Fibroblast of skin of abdomen (primary cell): ENCODE data around the gene INSL4. TPM values are rescaled to one million over a fixed set of nuclear protein-coding genes. Genes with fewer than 3 reads are reported as not detected.

Experiments used
- DNase-seq: peaks from one replicate; pipeline ENCODE4 v3.0.0-alpha.2; 2013
- polyA plus RNA-seq, 2 experiments: library from polyadenylated mRNA; unstranded; fragments of 120-200 nt; gene quantifications; one replicate each; pipeline ENCODE4 v1.2.1, GENCODE V29; 2013; ENCODE audit not compliant: insufficient read length in 2 of 2

Gene INSL4
- not detected for polyA plus RNA-seq (2013, experiment 1 of 2; ENCODE audit: insufficient read length)
- not detected for polyA plus RNA-seq (2013, experiment 2 of 2; ENCODE audit: insufficient read length)

DNA sequence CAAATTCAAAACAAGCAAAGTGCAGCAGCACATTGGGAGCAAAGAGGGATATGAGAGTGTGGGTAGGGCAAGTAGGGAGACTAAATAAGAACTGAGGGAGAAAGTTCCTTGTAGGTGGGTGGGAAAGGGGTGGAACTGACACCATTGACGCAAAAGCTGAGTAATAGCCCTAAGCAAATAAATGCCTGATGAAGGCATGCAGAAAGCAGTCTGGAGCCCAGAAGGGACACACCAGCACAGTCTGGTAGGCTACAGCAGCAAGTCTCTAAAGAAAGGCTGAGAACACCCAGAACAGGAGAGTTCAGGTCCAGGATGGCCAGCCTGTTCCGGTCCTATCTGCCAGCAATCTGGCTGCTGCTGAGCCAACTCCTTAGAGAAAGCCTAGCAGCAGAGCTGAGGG lies at the start of gene INSL4:
Gene INSL4, plus strand, starts transcription at position 208 of the 400 bp plus-strand sequence. Its CDS starts 105 bp downstream, at position 313.
- DNase-seq: no peak

DNA sequence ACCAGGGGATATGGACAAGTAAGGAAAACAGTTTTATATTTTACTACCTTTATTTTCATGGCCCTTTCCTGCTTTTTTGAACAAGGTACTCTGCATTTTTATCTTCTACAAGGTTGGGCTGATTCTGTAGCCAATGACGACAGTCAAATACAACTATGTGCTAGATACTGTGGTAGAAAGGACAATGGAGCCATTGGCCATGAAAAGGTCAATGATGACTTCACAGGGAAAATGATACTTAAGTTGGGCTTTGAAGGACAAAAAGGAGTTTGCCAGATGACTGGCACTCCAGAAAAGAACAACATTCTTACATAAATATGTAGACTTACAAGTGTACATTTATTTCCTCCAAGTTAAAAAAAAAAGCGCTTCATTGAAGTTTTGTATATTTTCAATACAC lies 46.4 kb upstream of the INSL4 start:
- no peak for DNase-seq

DNA sequence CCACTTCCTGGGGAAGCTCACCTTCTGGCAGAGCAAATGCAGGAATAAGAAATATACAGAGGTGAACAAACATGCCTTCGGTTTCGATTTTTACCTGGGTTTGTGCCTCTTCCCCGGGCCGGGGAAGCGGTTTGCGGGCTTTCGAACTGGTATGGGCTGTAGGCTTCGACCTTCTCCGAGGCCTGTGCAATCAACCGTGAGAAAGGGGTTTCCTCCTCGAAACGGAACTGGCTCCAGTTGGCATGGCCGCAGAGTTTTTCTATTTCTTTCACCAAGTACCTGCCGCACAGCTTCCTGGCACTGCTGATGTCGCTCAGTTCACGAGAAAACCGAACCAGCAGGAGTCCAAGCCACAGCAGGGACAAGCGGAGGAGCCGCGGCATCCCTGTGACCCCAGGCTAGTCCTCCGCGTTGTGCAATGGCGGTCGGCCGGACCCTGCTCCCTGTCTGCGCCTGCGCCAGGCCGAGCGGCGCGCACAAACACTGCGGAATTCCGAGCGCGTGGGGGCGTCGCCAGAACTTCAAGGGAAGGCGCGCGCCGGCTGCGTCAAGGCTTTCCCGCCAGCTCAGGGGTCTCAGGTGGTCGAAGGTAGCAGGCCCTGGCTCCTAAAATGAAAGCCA lies 45.9 kb upstream of the INSL4 start, which contains the start of gene INSL6:
Gene INSL6, minus strand, starts transcription at position 420 of the 621 bp plus-strand sequence. Its CDS starts 37 bp downstream, at position 383.
- DNase-seq: no peak

DNA sequence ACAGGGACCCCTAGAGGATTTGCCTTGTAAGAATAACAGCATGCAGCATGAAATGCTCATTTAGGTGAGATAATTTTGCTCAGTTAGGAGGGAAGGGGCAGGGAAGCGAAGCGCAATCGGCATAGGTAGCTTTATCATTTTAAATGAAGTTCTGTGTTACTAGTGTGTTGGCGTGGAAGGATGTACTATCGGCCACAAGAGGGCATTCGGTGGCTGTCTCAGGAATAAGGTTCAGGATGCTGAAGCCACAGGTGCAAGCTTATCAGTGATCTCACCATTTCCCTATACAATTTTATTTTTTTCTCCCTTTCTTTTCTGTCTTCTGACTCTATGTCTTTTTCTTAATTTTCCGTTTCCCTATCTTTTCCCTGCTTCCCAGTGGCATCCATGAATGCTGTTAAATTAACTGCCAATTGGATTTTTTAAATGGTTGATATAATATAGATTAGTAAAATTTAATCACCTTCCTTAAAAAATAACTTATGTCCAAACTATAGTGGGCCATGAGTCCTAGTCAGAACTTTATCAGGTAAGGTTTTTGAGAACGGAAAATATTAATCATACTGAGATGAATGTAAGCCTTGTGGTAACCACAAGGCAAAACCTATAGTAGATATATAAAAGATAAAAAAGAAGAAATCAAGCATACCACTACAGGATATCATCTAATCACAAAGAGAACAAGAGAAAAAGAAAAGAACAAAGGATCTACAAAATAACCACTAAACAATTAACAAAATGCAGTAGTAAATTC lies 44.6 kb upstream of the INSL4 start:
- DNase-seq: peak; percentile 53

DNA sequence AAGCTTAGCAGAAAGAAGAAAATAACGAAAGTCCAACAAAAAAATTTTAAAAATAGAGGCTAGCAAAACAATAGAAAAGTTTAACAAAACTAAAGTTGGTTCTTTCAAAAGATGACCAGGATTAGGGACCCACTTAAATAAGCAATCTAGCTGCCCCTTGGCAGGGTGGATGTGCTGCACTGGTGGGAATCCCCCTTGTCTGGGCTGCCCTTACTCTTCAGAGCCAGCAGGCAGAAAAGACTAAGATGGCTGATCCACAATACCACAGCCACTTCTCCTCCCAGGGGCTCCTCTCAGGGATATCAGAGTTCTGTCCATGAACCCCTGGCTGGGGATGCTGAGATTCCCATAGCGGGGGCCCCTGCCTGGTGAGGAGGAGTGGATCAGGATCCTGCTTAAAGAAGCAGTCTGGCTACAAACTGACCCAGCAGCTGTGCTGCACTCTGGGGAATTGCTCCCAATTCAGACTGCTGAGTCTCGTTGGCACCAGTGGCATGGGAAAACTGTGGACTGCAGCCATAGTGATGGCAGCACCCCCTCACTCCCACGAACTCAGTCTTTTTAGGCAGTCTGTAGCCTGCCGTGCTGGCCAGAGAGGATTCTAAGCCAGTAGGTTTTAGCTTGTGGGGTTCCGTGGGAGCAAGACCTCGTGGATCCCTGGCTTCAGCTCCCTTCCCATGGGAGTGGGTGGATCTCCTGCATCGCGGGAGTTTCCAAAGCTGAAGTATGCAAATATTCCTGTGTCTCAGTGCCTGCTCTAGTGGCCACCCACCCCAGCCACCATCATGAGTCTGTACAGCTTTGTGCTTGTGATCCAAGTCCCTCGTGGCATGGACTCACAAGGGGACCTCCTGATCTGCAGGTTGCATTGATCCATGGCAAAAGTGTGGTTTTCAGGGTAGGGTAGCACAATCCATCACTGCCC lies 42.9 kb upstream of the INSL4 start:
- DNase-seq: no peak

- no peak for DNase-seq
Observed at GRCh38 chr9:5191985-5192384, 39.2 kb upstream of the INSL4 start.

DNA sequence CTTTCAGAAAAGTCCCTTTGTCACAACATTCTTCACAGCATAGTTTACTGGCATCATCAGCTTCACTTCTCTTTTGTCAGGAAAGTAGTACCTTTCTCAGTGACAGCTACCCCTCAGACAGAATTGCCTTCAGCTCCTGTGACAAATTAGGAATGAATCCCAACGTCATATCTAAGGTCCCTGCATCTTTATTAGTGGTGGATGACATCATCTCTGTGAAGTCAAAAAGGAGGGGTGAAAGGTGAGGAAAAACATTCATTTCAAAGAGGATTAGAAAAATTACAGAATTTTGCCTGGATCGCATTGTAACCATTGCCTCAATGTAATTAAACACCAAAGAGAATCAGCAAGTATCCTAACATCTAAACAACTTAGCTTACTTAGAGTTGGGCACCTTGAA lies 37.9 kb upstream of the INSL4 start:
- no peak for DNase-seq

GRCh38 chr9:5195463-5195862 lies 35.8 kb upstream of the INSL4 start:
- DNase-seq: no peak

- no peak for DNase-seq
Observed at GRCh38 chr9:5205071-5205470, 26.1 kb upstream of the INSL4 start.

- no peak for DNase-seq
Observed at GRCh38 chr9:5230554-5230953, 665 bp upstream of the INSL4 start.

GRCh38 chr9:5263351-5264218 lies 32.4 kb downstream of the INSL4 start:
- peak; percentile 3 for DNase-seq

- DNase-seq: no peak
Observed at GRCh38 chr9:5264219-5264595, 33.0 kb downstream of the INSL4 start.

DNA sequence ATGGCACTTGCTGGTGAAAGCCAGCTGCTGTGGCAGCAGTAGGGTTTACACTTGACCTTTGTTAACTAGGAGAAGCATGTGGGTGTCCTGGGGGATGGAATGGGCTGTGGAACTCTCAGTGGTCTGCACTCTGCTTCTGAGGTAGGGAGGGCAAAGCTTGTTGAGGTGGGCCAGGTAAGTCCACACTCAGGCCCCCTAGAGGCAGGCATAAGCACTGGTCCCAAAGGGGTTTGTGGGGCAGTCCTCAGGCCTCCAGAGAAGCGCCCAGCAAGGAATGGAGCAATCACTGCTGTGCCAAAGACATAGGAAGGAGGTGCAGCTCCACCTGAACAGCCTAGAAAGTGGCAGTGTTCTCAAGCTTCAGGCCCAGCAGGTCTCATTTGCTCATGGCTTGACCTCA lies 34.7 kb downstream of the INSL4 start:
- DNase-seq: no peak

DNA sequence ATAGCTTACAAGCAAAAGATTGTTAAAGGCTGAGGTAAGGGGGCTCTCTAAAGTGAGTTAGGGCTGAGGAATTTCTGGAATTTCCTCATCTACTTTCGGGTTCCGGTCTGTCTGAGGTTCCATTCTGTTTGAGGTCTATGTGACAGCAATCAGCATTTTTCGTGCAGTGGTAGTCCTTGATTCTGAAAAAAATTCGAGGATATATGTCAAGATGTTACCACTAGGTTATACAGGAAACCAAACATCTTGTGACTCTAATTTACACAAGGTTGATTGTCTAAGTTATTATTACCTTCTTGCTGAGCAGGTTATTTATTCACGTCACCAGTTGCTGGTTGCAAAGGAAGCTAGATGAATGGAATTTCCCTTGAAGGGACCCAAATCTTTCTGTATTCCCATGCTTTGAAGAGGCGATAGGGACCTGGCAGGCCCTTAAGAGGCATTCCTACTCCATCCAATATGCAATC lies 38.1 kb downstream of the INSL4 start:
- peak; percentile 82 for DNase-seq

GRCh38 chr9:5274770-5275169 lies 43.6 kb downstream of the INSL4 start:
- DNase-seq: no peak

- DNase-seq: no peak
Observed at GRCh38 chr9:5278486-5278885, 47.3 kb downstream of the INSL4 start.
